Keratinocyte (primary cell): ENCODE data around the gene KRIT1. TPM values are rescaled to one million over a fixed set of nuclear protein-coding genes. Genes with fewer than 3 reads are reported as not detected.

Experiments
- DNase-seq: peaks from one replicate; pipeline ENCODE4 v3.0.0-alpha.2; 2011; ENCODE audit warnings: low read depth, missing footprints, low spot score
- FAIRE-seq: peaks from 2 replicates; lab custom pipeline; 2011; peaks lifted over from hg19 to GRCh38; lab: Jason Lieb, UNC
- H2AFZ ChIP-seq: 2 replicates; pipeline ENCODE4 v1.6.0; 2012; ENCODE audit warnings: low read length, control low read depth, inconsistent platforms; ENCODE audit not compliant: control insufficient read depth
- H3K27ac ChIP-seq: 2 replicates; pipeline ENCODE4 v1.5.1; 2011; ENCODE audit warnings: low read length; ENCODE audit not compliant: control insufficient read depth, insufficient read depth
- H3K27me3 ChIP-seq: 3 replicates; pipeline ENCODE4 v1.6.0; 2011; ENCODE audit warnings: low read length; ENCODE audit not compliant: control insufficient read depth, insufficient read depth; ENCODE audit errors: extremely low read depth
- H3K36me3 ChIP-seq, 2 experiments: 2 replicates in 1 of 2; 3 replicates in 1 of 2; pipeline ENCODE4 v1.5.1; 2011; ENCODE audit warnings: low read length in 2 of 2, mild to moderate bottlenecking in 1 of 2; ENCODE audit not compliant: control insufficient read depth in 2 of 2, insufficient read depth in 2 of 2; ENCODE audit errors: extremely low read depth in 1 of 2
- H3K4me1 ChIP-seq: 3 replicates; pipeline ENCODE4 v1.5.1; 2011; ENCODE audit warnings: low read length; ENCODE audit not compliant: control insufficient read depth, insufficient read depth; ENCODE audit errors: extremely low read depth
- H3K4me2 ChIP-seq: 3 replicates; pipeline ENCODE4 v1.6.0; 2011; ENCODE audit warnings: low read depth, low read length; ENCODE audit not compliant: control insufficient read depth, insufficient read depth; ENCODE audit errors: extremely low read depth
- H3K4me3 ChIP-seq, 3 experiments: fragments of 200-600 bp in 1 of 3; sonication (generic) in 1 of 3; 2 replicates in 2 of 3; 3 replicates in 1 of 3; pipeline ENCODE4 v1.5.1; 2011 to 2016; ENCODE audit warnings: low read length in 3 of 3, mild to moderate bottlenecking in 3 of 3, control low read depth in 2 of 3, inconsistent platforms in 1 of 3, low read depth in 1 of 3, mixed read lengths in 1 of 3, mixed run types in 1 of 3, moderate library complexity in 1 of 3; ENCODE audit not compliant: control insufficient read depth in 2 of 3, insufficient read depth in 2 of 3; ENCODE audit errors: extremely low read depth in 1 of 3
- H3K79me2 ChIP-seq: 2 replicates; pipeline ENCODE4 v1.6.0; 2012; ENCODE audit warnings: low read length; ENCODE audit not compliant: control insufficient read depth, insufficient read depth
- H3K9ac ChIP-seq: 3 replicates; pipeline ENCODE4 v1.6.0; 2011; ENCODE audit warnings: low read length; ENCODE audit not compliant: control insufficient read depth, insufficient read depth; ENCODE audit errors: extremely low read depth
- H3K9me1 ChIP-seq: 3 replicates; pipeline ENCODE4 v1.6.0; 2011; ENCODE audit warnings: low read length; ENCODE audit not compliant: control insufficient read depth, insufficient read depth; ENCODE audit errors: extremely low read depth
- H3K9me3 ChIP-seq: 2 replicates; pipeline ENCODE4 v1.5.1; 2012; ENCODE audit warnings: low read depth, low read length; ENCODE audit not compliant: control insufficient read depth
- H4K20me1 ChIP-seq: 3 replicates; pipeline ENCODE4 v1.6.0; 2011; ENCODE audit warnings: low read length; ENCODE audit not compliant: control insufficient read depth, insufficient read depth; ENCODE audit errors: extremely low read depth
- EZH2 ChIP-seq: IDR thresholded peaks from one replicate; pipeline ENCODE4 v1.6.1; 2012; ENCODE audit warnings: inconsistent platforms, mild to moderate bottlenecking, low read length, moderate library complexity
- dilution Hi-C: fragments of 300-500 bp; cut with MboI; formaldehyde crosslinking; loops from one replicate; pipeline ENCODE4 v1.7.0; 2020; ENCODE audit warnings: low sequenced_read_pairs; ENCODE audit not compliant: extremely low pct_ligation_motif_present
- polyA plus RNA-seq, 5 experiments: library from polyadenylated mRNA; depleted of rRNA in 3 of 5; stranded (reverse) in 3 of 5; stranded (forward) in 1 of 5; unstranded in 1 of 5; fragments of >200 nt; gene quantifications; 1 replicate in 1 of 5; 2 replicates in 3 of 5; 3 replicates in 1 of 5; pipeline versions ENCODE4 v1.2.1 to v1.2.3, GENCODE V29; 2011 to 2012; ENCODE audit warnings: missing spikeins in 2 of 5, low read depth in 1 of 5, low replicate concordance in 1 of 5
- TF ChIP-seq, protein P1 (sequence below), 3 experiments: IDR thresholded peaks in 1 of 3; conservative IDR thresholded peaks in 1 of 3; optimal IDR thresholded peaks in 1 of 3; 2 replicates in 2 of 3; 3 replicates in 1 of 3; pipeline versions ENCODE3 to v1.5.1; 2011; ENCODE audit warnings: low read length in 3 of 3, mild to moderate bottlenecking in 3 of 3, moderate library complexity in 2 of 3, control low read depth in 1 of 3, inconsistent platforms in 1 of 3; ENCODE audit not compliant: insufficient read depth in 2 of 3; ENCODE audit errors: extremely low read depth in 1 of 3

KRIT1 gene
- polyA plus RNA-seq, 1 donor (not counting 4 experiments of a cell fraction or from before 2014, with no cell fraction given), result 39.5 TPM

DNA sequence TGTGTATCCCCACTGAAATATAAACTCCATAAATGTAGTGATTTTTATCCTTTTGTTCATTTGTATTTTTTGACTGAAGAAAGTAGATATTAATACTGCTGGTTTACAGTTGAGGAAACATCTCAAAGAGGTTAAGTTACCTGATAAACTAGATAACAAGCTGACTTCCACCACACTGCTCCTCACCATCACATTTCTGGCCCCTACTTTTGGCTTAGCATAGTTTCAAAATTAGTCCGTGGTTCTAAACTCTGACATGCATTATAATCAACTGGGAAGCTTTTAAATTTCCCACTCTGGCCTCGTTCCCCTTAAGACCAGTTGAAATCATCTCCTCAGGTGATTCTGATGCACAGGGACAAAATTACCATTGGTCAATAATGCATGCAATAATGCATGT lies 43.6 kb upstream of the KRIT1 start:
- dilution Hi-C loops, result no loop called here
- no peaks in the 10 kb centered on the region for H4K20me1 ChIP-seq
- TF ChIP-seq, protein P1, sequence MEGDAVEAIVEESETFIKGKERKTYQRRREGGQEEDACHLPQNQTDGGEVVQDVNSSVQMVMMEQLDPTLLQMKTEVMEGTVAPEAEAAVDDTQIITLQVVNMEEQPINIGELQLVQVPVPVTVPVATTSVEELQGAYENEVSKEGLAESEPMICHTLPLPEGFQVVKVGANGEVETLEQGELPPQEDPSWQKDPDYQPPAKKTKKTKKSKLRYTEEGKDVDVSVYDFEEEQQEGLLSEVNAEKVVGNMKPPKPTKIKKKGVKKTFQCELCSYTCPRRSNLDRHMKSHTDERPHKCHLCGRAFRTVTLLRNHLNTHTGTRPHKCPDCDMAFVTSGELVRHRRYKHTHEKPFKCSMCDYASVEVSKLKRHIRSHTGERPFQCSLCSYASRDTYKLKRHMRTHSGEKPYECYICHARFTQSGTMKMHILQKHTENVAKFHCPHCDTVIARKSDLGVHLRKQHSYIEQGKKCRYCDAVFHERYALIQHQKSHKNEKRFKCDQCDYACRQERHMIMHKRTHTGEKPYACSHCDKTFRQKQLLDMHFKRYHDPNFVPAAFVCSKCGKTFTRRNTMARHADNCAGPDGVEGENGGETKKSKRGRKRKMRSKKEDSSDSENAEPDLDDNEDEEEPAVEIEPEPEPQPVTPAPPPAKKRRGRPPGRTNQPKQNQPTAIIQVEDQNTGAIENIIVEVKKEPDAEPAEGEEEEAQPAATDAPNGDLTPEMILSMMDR (optimal IDR thresholded peaks at IDR 0.05 in 1 of 3, IDR thresholded peaks at IDR 0.05 in 1 of 3, conservative IDR thresholded peaks at IDR 0.05 in 1 of 3; ENCODE audit: extremely low read depth in 1 of 3, insufficient read depth in 2 of 3, low read length in 3 of 3), result no peak
- no peak for TF ChIP-seq EZH2

DNA sequence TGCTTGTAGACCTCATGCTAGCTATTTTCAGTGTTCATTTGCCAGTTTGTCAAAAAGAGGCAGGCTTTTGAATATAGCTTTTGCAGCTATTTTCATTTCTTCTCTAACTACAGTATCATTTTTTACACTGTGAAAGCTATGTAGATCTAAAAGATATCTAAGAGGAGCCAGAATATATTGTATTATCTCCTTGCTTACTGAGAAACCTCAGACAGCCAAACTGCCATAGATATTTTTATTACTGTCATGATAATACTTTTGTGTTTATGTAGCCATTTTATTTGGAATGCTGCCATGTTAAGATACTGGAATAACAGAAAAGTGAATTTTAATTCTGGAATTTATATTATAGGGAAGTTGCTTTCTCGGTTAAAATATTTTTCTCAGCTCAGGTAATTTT lies 37.2 kb upstream of the KRIT1 start:
- H4K20me1 ChIP-seq, result no peaks in the 10 kb centered on the region
- peaks cover 39% of the 10 kb centered on the region for H3K79me2 ChIP-seq
- dilution Hi-C loops, result no loop called here
- no peak overlapping the region for H3K27ac ChIP-seq
- H3K4me2 ChIP-seq, result no peak overlapping the region
- H2AFZ ChIP-seq, result no peak overlapping the region
- H3K9me3 ChIP-seq, result no peaks in the 10 kb centered on the region
- no peaks in the 10 kb centered on the region for H3K9me1 ChIP-seq
- H3K4me3 ChIP-seq, result no peak overlapping the region
- no peak for DNase-seq
- H3K36me3 ChIP-seq, result no peaks in the 10 kb centered on the region
- TF ChIP-seq, protein P1 (optimal IDR thresholded peaks at IDR 0.05 in 1 of 3, IDR thresholded peaks at IDR 0.05 in 1 of 3, conservative IDR thresholded peaks at IDR 0.05 in 1 of 3; ENCODE audit: extremely low read depth in 1 of 3, insufficient read depth in 2 of 3, low read length in 3 of 3), result no peak
- TF ChIP-seq EZH2, result no peak
- no peaks in the 10 kb centered on the region for H3K27me3 ChIP-seq
- peaks cover 8% of the 10 kb centered on the region for H3K4me1 ChIP-seq
- H3K9ac ChIP-seq, result no peak overlapping the region
- FAIRE-seq, result no peak

More for the DNA sequence above, 43.6 kb upstream of the KRIT1 start:
- no peaks in the 10 kb centered on the region for H3K36me3 ChIP-seq
- peaks cover 32% of the 10 kb centered on the region for H3K79me2 ChIP-seq
- H3K4me3 ChIP-seq, result no peak overlapping the region
- H3K9me1 ChIP-seq, result no peaks in the 10 kb centered on the region
- H3K9ac ChIP-seq, result no peak overlapping the region
- H3K27me3 ChIP-seq, result no peaks in the 10 kb centered on the region
- no peak overlapping the region for H3K27ac ChIP-seq
- no peak overlapping the region for H2AFZ ChIP-seq
- DNase-seq, result no peak
- no peak for FAIRE-seq
- H3K9me3 ChIP-seq, result no peaks in the 10 kb centered on the region
- no peaks in the 10 kb centered on the region for H3K4me1 ChIP-seq
- H3K4me2 ChIP-seq, result no peak overlapping the region
